Measurements from ENCODE around the gene CAMP.

The CAMP gene

DNA sequence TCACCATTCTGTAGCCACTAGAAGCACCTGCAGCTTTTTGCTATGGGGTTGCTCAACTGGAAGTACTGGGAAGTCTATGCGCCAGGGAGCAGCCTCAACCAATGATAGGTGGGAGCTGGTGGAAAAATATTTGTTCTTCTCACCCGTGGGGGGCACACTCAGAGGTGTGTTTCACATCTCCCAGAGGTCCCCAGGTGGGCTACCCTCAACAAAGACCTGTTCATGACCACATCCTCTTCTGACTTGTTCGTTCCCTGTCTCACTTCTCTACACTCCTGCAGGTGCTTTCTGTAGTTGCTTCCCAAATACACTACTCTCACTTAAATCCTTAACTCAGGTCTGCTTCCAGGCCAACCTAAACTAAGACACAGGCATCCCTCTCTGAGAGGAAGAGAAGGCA is 3.6 kb downstream of the CAMP start:
- TF ChIP-seq GLIS3 (CRISPR knock-in tag; IDR thresholded peaks at IDR 0.05) (no peak), ZNF8 (CRISPR knock-in tag; IDR thresholded peaks at IDR 0.05) (no peak)
- no peak for ATAC-seq

DNA sequence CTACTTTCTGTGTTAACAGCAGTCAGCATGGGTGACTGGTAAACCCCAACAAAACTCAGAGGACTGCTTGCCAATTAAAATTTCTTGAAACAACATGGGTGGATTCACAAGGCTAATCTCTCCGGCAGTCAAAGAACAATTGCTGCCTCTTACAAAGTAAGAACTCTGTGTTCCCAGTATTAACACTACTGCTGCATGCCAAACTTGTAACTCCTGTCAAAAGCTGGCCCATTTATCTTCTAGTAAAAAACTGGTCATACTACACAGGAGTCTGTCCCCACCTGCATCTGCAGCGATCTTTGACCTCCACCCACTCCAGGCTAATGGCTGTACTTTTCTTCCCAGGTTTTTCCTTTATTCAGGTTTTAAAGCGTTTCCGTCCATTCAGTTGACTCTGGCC is 8.9 kb downstream of the CAMP start:
- TF ChIP-seq TCF4 (CRISPR knock-in tag; IDR thresholded peaks at IDR 0.05; ENCODE audit: borderline replicate concordance) (no peak), ZFP3 (CRISPR knock-in tag; IDR thresholded peaks at IDR 0.05) (no peak), TSHZ2 (CRISPR knock-in tag; IDR thresholded peaks at IDR 0.05) (no peak), RARB (CRISPR knock-in tag; IDR thresholded peaks at IDR 0.05) (no peak), ZC3H10 (CRISPR knock-in tag; IDR thresholded peaks at IDR 0.05) (no peak), ARNTL (CRISPR knock-in tag; IDR thresholded peaks at IDR 0.05; ENCODE audit: borderline replicate concordance, low read depth) (no peak), CSRNP3 (CRISPR knock-in tag; IDR thresholded peaks at IDR 0.05) (no peak), TOX (CRISPR knock-in tag; IDR thresholded peaks at IDR 0.05; ENCODE audit: borderline replicate concordance) (no peak), OSR1 (CRISPR knock-in tag; IDR thresholded peaks at IDR 0.05) (no peak), ZNF565 (CRISPR knock-in tag; conservative IDR thresholded peaks at IDR 0.05; ENCODE audit: low read depth) (no peak), BACH2 (CRISPR knock-in tag; IDR thresholded peaks at IDR 0.05; ENCODE audit: borderline replicate concordance) (no peak), ZFP30 (CRISPR knock-in tag; IDR thresholded peaks at IDR 0.05) (no peak), PATZ1 (CRISPR knock-in tag; IDR thresholded peaks at IDR 0.05; ENCODE audit: borderline replicate concordance) (no peak), POU6F1 (CRISPR knock-in tag; IDR thresholded peaks at IDR 0.05; ENCODE audit: borderline replicate concordance, low read depth) (no peak)
- ATAC-seq: no peak

GRCh38 chr3:48232734-48233133 is 9.4 kb downstream of the CAMP start:
- peak; percentile 99 for ATAC-seq

More at GRCh38 chr3:48232734-48233133, 9.4 kb downstream of the CAMP start:
- no peak for TF ChIP-seq CSRNP3 (CRISPR knock-in tag; IDR thresholded peaks at IDR 0.05)
- no peak for TF ChIP-seq ZNF8 (CRISPR knock-in tag; IDR thresholded peaks at IDR 0.05)
- TF ChIP-seq, protein P1, sequence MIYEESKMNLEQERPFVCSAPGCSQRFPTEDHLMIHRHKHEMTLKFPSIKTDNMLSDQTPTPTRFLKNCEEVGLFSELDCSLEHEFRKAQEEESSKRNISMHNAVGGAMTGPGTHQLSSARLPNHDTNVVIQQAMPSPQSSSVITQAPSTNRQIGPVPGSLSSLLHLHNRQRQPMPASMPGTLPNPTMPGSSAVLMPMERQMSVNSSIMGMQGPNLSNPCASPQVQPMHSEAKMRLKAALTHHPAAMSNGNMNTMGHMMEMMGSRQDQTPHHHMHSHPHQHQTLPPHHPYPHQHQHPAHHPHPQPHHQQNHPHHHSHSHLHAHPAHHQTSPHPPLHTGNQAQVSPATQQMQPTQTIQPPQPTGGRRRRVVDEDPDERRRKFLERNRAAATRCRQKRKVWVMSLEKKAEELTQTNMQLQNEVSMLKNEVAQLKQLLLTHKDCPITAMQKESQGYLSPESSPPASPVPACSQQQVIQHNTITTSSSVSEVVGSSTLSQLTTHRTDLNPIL (CRISPR knock-in tag; IDR thresholded peaks at IDR 0.05; ENCODE audit: low read depth): no peak
- no peak for TF ChIP-seq ZNF70 (CRISPR knock-in tag; IDR thresholded peaks at IDR 0.05)
- TF ChIP-seq ISL1 (CRISPR knock-in tag; IDR thresholded peaks at IDR 0.05): no peak
- no peak for TF ChIP-seq PPARA (CRISPR knock-in tag; IDR thresholded peaks at IDR 0.05; ENCODE audit: borderline replicate concordance)
- no peak for TF ChIP-seq BACH2 (CRISPR knock-in tag; IDR thresholded peaks at IDR 0.05; ENCODE audit: borderline replicate concordance)
